ENCODE data around the gene ARHGEF9. TPM values are rescaled to one million over a fixed set of nuclear protein-coding genes. Genes with fewer than 3 reads are reported as not detected.

ARHGEF9 gene
- total and polyA plus RNA-seq, 5 donors from 2014 or later = 4.5 to 19.0 (median 5.7) TPM

DNA sequence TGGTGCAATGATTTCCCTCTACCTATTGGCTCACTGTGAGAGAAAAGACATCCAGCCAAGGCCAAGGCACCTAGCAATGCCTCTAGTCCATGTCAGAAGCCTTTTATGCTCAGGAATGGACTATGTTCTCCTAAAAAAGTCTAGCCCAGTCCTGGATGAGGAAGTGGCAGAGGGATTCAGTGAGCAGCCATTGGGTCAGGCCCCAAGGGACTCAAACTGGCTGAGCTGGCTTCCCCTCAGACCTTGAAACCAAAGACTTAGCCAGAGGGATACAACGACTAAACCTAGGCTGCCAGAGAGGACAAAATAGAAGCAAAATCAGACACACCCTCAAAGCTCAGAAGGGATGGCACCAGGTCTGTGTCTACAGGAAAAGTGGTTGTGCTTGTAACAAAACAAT, 49.1 kb downstream of the ARHGEF9 start:
- H3K27ac Mint-ChIP-seq = no peak overlapping the region
- H3K27me3 ChIP-seq (ENCODE audit: control insufficient read depth, insufficient read depth, low read length) = no peaks in the 10 kb centered on the region
- DNase-seq (no peak), ATAC-seq (ENCODE audit: low read depth in 2 of 2) (no peak)
- H3K27me3 Mint-ChIP-seq = no peaks in the 10 kb centered on the region
- no peak overlapping the region for H3K4me3 ChIP-seq (ENCODE audit: low read depth, low read length)
- H3K9me3 ChIP-seq (ENCODE audit: control insufficient read depth in 2 of 2, low read length in 2 of 2) = no peaks in the 10 kb centered on the region
- no peaks in the 10 kb centered on the region for H3K36me3 Mint-ChIP-seq
- H3K27ac ChIP-seq (ENCODE audit: insufficient read depth, low read length, poor library complexity, severe bottlenecking) = no peak overlapping the region
- H3K36me3 ChIP-seq (ENCODE audit: control insufficient read depth, insufficient read depth, low read length) = no peaks in the 10 kb centered on the region
- H3K4me1 Mint-ChIP-seq = peaks cover 0 to 10% (median 8%) of the 10 kb centered on the region in 4 donors
- H3K9me3 Mint-ChIP-seq = no peaks in the 10 kb centered on the region
- no peak overlapping the region for H3K4me3 Mint-ChIP-seq
- no peaks in the 10 kb centered on the region for H3K4me1 ChIP-seq (ENCODE audit: control insufficient read depth, insufficient read depth, low read length, poor library complexity, severe bottlenecking)

- Histone ChIP-seq H3K27me3 (ENCODE audit: control insufficient read depth, insufficient read depth, low read length) (no peaks in the 10 kb centered on the region), H3K4me1 (ENCODE audit: control insufficient read depth, insufficient read depth, low read length, poor library complexity, severe bottlenecking) (no peaks in the 10 kb centered on the region), H3K9me3 (ENCODE audit: control insufficient read depth in 2 of 2, low read length in 2 of 2) (no peaks in the 10 kb centered on the region), H3K36me3 (ENCODE audit: control insufficient read depth, insufficient read depth, low read length) (peaks cover 13% of the 10 kb centered on the region), H3K4me3 (ENCODE audit: low read depth, low read length) (no peak overlapping the region), H3K27ac (ENCODE audit: insufficient read depth, low read length, poor library complexity, severe bottlenecking) (no peak overlapping the region)
- peaks cover 0 to 13% (median under 1%) of the 10 kb centered on the region in 4 donors for H3K4me1 Mint-ChIP-seq
- H3K27ac Mint-ChIP-seq = no peak overlapping the region
- H3K36me3 Mint-ChIP-seq = peaks cover 20% of the 10 kb centered on the region
- DNase-seq = no peak
- no peak for ATAC-seq (ENCODE audit: low read depth in 2 of 2)
- no peaks in the 10 kb centered on the region for H3K27me3 Mint-ChIP-seq
- H3K9me3 Mint-ChIP-seq = peaks cover 0 to 2% (median 0%) of the 10 kb centered on the region in 7 donors
- H3K4me3 Mint-ChIP-seq = no peak overlapping the region
These were observed 64.7 kb downstream of the ARHGEF9 start for GRCh38 chrX:63720293-63720692.

DNA sequence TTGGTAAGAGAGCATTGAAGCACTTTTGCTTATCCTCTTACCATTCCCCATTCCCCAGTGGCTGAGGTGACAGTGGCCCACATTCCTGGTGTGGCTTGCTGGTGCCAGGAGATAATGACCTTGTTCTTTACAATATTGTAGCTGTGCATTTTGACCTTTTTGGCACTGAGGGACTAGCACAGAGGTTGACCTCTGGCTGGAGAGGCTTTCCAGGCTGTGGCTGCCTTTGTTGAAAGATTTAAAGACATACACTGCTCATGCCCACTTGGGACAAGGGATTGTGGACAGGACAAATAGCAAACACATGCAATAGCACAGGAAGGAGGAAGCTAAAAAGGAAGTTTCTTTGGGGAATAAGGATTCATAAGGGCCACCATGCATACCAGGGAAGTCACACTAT, 65.4 kb downstream of the ARHGEF9 start:
- Mint-ChIP-seq H3K27ac (no peak overlapping the region), H3K36me3 (peaks cover 20% of the 10 kb centered on the region), H3K9me3 (peaks cover 0 to 2% (median 0%) of the 10 kb centered on the region in 7 donors), H3K27me3 (no peaks in the 10 kb centered on the region), H3K4me3 (no peak overlapping the region), H3K4me1 (peaks cover 0 to 13% (median under 1%) of the 10 kb centered on the region in 4 donors)
- Histone ChIP-seq H3K36me3 (ENCODE audit: control insufficient read depth, insufficient read depth, low read length) (peaks cover 18% of the 10 kb centered on the region), H3K27ac (ENCODE audit: insufficient read depth, low read length, poor library complexity, severe bottlenecking) (no peak overlapping the region), H3K4me3 (ENCODE audit: low read depth, low read length) (no peak overlapping the region), H3K27me3 (ENCODE audit: control insufficient read depth, insufficient read depth, low read length) (no peaks in the 10 kb centered on the region), H3K4me1 (ENCODE audit: control insufficient read depth, insufficient read depth, low read length, poor library complexity, severe bottlenecking) (no peaks in the 10 kb centered on the region), H3K9me3 (ENCODE audit: control insufficient read depth in 2 of 2, low read length in 2 of 2) (no peaks in the 10 kb centered on the region)
- DNase-seq (no peak), ATAC-seq (ENCODE audit: low read depth in 2 of 2) (no peak)

DNA sequence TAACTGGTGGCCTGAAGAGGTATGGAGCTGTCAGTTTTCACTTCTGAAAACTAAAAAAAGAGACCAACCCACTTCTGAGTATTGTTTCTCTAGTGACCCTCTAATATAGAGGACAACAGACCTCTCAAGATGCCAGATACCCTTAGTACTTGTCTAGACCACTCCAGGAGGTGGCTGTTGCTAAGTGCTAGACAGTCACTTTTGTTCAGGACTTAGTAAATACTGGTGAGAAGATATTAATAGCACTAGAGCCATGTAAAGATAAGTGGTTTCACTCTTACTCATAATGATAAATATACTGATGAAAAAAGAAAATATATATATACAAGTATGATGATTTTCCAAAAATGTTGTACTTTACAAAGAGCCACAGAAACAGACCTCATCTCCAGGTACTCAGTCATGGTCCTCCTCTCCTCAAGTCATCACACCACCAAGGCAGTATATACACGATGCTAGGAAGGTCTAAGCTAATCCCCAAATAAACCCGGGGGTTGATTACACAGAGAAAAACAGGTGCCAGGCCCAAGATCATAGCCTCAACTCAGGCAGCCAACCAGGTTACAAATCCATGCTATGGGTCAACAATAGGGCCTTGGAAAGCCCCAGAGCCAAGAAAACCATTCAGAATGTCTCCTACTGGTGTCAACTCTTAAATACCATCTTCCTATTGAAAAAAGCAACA, 66.9 kb downstream of the ARHGEF9 start:
- peaks cover 0 to 2% (median 0%) of the 10 kb centered on the region in 7 donors for H3K9me3 Mint-ChIP-seq
- no peak for DNase-seq
- no peak overlapping the region for H3K4me3 Mint-ChIP-seq
- Histone ChIP-seq H3K4me3 (ENCODE audit: low read depth, low read length) (no peak overlapping the region), H3K27ac (ENCODE audit: insufficient read depth, low read length, poor library complexity, severe bottlenecking) (no peak overlapping the region), H3K27me3 (ENCODE audit: control insufficient read depth, insufficient read depth, low read length) (no peaks in the 10 kb centered on the region), H3K4me1 (ENCODE audit: control insufficient read depth, insufficient read depth, low read length, poor library complexity, severe bottlenecking) (no peaks in the 10 kb centered on the region), H3K9me3 (ENCODE audit: control insufficient read depth in 2 of 2, low read length in 2 of 2) (no peaks in the 10 kb centered on the region), H3K36me3 (ENCODE audit: control insufficient read depth, insufficient read depth, low read length) (peaks cover 24% of the 10 kb centered on the region)
- H3K27me3 Mint-ChIP-seq = no peaks in the 10 kb centered on the region
- H3K4me1 Mint-ChIP-seq = peaks cover 0 to 13% (median under 1%) of the 10 kb centered on the region in 4 donors
- H3K36me3 Mint-ChIP-seq = peaks cover 28% of the 10 kb centered on the region
- H3K27ac Mint-ChIP-seq = peak overlapping the region in 1 of 3 donors; percentile 48
- ATAC-seq (ENCODE audit: low read depth in 2 of 2) = no peak

- Mint-ChIP-seq H3K27me3 (no peaks in the 10 kb centered on the region), H3K4me3 (no peak overlapping the region), H3K4me1 (peaks cover 0 to 11% (median 5%) of the 10 kb centered on the region in 4 donors), H3K27ac (no peak overlapping the region), H3K36me3 (peaks cover 26% of the 10 kb centered on the region), H3K9me3 (peaks cover 0 to 2% (median 0%) of the 10 kb centered on the region in 7 donors)
- H3K27ac ChIP-seq (ENCODE audit: insufficient read depth, low read length, poor library complexity, severe bottlenecking) = no peak overlapping the region
- H3K36me3 ChIP-seq (ENCODE audit: control insufficient read depth, insufficient read depth, low read length) = peaks cover 11% of the 10 kb centered on the region
- no peaks in the 10 kb centered on the region for H3K27me3 ChIP-seq (ENCODE audit: control insufficient read depth, insufficient read depth, low read length)
- H3K4me3 ChIP-seq (ENCODE audit: low read depth, low read length) = no peak overlapping the region
- DNase-seq = no peak
- H3K9me3 ChIP-seq (ENCODE audit: control insufficient read depth in 2 of 2, low read length in 2 of 2) = no peaks in the 10 kb centered on the region
- H3K4me1 ChIP-seq (ENCODE audit: control insufficient read depth, insufficient read depth, low read length, poor library complexity, severe bottlenecking) = no peaks in the 10 kb centered on the region
- ATAC-seq (ENCODE audit: low read depth in 2 of 2) = no peak
These were observed 71.5 kb downstream of the ARHGEF9 start for GRCh38 chrX:63713526-63713925.

DNA sequence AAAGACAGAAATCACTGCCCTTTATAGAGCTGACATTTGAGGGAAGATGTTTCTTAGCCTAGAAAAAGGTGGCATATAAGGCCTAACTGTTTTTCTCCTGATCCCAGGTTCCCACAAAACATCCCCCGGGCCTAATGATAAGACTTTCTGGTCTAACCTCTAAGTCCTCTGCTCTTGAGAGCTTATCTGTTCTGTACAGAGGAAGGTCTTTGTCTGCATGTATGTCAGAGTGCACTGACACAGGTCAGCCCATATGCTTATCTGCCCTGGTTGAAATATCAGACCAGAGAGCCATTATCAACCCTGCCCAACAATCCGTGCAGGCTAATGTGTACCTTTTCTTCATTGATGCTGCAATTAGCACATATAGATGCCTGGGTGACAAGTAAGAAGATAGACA, 76.2 kb downstream of the ARHGEF9 start:
- DNase-seq (no peak), ATAC-seq (ENCODE audit: low read depth in 2 of 2) (no peak)
- Mint-ChIP-seq H3K36me3 (peaks cover 30% of the 10 kb centered on the region), H3K27ac (peak overlapping the region in 1 of 3 donors; percentile 56), H3K27me3 (no peaks in the 10 kb centered on the region), H3K9me3 (peaks cover 0 to 1% (median 0%) of the 10 kb centered on the region in 7 donors), H3K4me3 (no peak overlapping the region), H3K4me1 (peaks cover 0 to 9% (median 2%) of the 10 kb centered on the region in 4 donors)
- Histone ChIP-seq H3K27me3 (ENCODE audit: control insufficient read depth, insufficient read depth, low read length) (no peaks in the 10 kb centered on the region), H3K9me3 (ENCODE audit: control insufficient read depth in 2 of 2, low read length in 2 of 2) (no peaks in the 10 kb centered on the region), H3K27ac (ENCODE audit: insufficient read depth, low read length, poor library complexity, severe bottlenecking) (no peak overlapping the region), H3K4me3 (ENCODE audit: low read depth, low read length) (no peak overlapping the region), H3K36me3 (ENCODE audit: control insufficient read depth, insufficient read depth, low read length) (peaks cover 25% of the 10 kb centered on the region), H3K4me1 (ENCODE audit: control insufficient read depth, insufficient read depth, low read length, poor library complexity, severe bottlenecking) (no peaks in the 10 kb centered on the region)

GRCh38 chrX:63702556-63702955, 82.5 kb downstream of the ARHGEF9 start:
- Mint-ChIP-seq H3K9me3 (peaks cover 0 to 2% (median 0%) of the 10 kb centered on the region in 7 donors), H3K36me3 (peaks cover 47% of the 10 kb centered on the region), H3K27me3 (no peaks in the 10 kb centered on the region), H3K4me1 (no peaks in the 10 kb centered on the region), H3K4me3 (no peak overlapping the region), H3K27ac (no peak overlapping the region)
- no peak for ATAC-seq (ENCODE audit: low read depth in 2 of 2)
- H3K36me3 ChIP-seq (ENCODE audit: control insufficient read depth, insufficient read depth, low read length) = peaks cover 51% of the 10 kb centered on the region
- H3K4me1 ChIP-seq (ENCODE audit: control insufficient read depth, insufficient read depth, low read length, poor library complexity, severe bottlenecking) = no peaks in the 10 kb centered on the region
- no peak overlapping the region for H3K4me3 ChIP-seq (ENCODE audit: low read depth, low read length)
- no peak for DNase-seq
- H3K27ac ChIP-seq (ENCODE audit: insufficient read depth, low read length, poor library complexity, severe bottlenecking) = no peak overlapping the region
- H3K9me3 ChIP-seq (ENCODE audit: control insufficient read depth in 2 of 2, low read length in 2 of 2) = no peaks in the 10 kb centered on the region
- H3K27me3 ChIP-seq (ENCODE audit: control insufficient read depth, insufficient read depth, low read length) = no peaks in the 10 kb centered on the region
